ENCODE data around the gene RUSC1. TPM values are rescaled to one million over a fixed set of nuclear protein-coding genes. Genes with fewer than 3 reads are reported as not detected.
"Not testable (repeated sequence)": the region's sequence is repeated elsewhere in the genome, so short reads cannot be mapped to it uniquely, and the experiment has no call there.

RUSC1 gene
- polyA plus RNA-seq, 1 donor, result 43.7 TPM

- no CpG with 5 or more reads among the region's 44 CpGs for WGBS (ENCODE audit: insufficient coverage, low lambda C conversion rate)
- H3K27me3 ChIP-seq (ENCODE audit: control insufficient read depth, insufficient read depth, low read length), result no peaks in the 10 kb centered on the region
- H3K4me3 ChIP-seq (ENCODE audit: low read length), result peak overlapping the region; percentile 92
- H3K9me3 ChIP-seq (ENCODE audit: control insufficient read depth, low read depth, low read length), result no peaks in the 10 kb centered on the region
- peaks cover 42% of the 10 kb centered on the region for H3K4me1 ChIP-seq (ENCODE audit: control insufficient read depth, insufficient read depth, low read length)
- peaks cover 30% of the 10 kb centered on the region for H3K36me3 ChIP-seq (ENCODE audit: control insufficient read depth, insufficient read depth, low read length)
- H3K27ac ChIP-seq (ENCODE audit: low read length), result peak overlapping the region; percentile 99
- peak; percentile 95 to 98 for DNase-seq
These were observed 3.5 kb downstream of the RUSC1 start for GRCh38 chr1:155324037-155324716.

GRCh38 chr1:155324717-155325602 is 4.3 kb downstream of the RUSC1 start:
- WGBS (ENCODE audit: insufficient coverage, low lambda C conversion rate), result no CpG with 5 or more reads among the region's 59 CpGs
- H3K4me1 ChIP-seq (ENCODE audit: control insufficient read depth, insufficient read depth, low read length), result peaks cover 35% of the 10 kb centered on the region
- no peaks in the 10 kb centered on the region for H3K27me3 ChIP-seq (ENCODE audit: control insufficient read depth, insufficient read depth, low read length)
- DNase-seq, result peak in 1 of 2 donors; percentile 72
- peak overlapping the region; percentile 99 for H3K27ac ChIP-seq (ENCODE audit: low read length)
- peak overlapping the region; percentile 92 for H3K4me3 ChIP-seq (ENCODE audit: low read length)
- H3K9me3 ChIP-seq (ENCODE audit: control insufficient read depth, low read depth, low read length), result no peaks in the 10 kb centered on the region
- peaks cover 26% of the 10 kb centered on the region for H3K36me3 ChIP-seq (ENCODE audit: control insufficient read depth, insufficient read depth, low read length)

GRCh38 chr1:155325603-155325893 is 4.9 kb downstream of the RUSC1 start:
- Histone ChIP-seq H3K4me3 (ENCODE audit: low read length) (peak overlapping the region; percentile 92), H3K9me3 (ENCODE audit: control insufficient read depth, low read depth, low read length) (no peaks in the 10 kb centered on the region), H3K36me3 (ENCODE audit: control insufficient read depth, insufficient read depth, low read length) (peaks cover 32% of the 10 kb centered on the region), H3K27me3 (ENCODE audit: control insufficient read depth, insufficient read depth, low read length) (no peaks in the 10 kb centered on the region), H3K27ac (ENCODE audit: low read length) (peak overlapping the region; percentile 99), H3K4me1 (ENCODE audit: control insufficient read depth, insufficient read depth, low read length) (peaks cover 29% of the 10 kb centered on the region)
- DNase-seq, result peak in 1 of 2 donors; percentile 19
- no CpG with 5 or more reads among the region's 6 CpGs for WGBS (ENCODE audit: insufficient coverage, low lambda C conversion rate)

GRCh38 chr1:155326020-155326526 is 5.4 kb downstream of the RUSC1 start:
- Histone ChIP-seq H3K4me1 (ENCODE audit: control insufficient read depth, insufficient read depth, low read length) (peaks cover 29% of the 10 kb centered on the region), H3K4me3 (ENCODE audit: low read length) (no peak overlapping the region), H3K9me3 (ENCODE audit: control insufficient read depth, low read depth, low read length) (no peaks in the 10 kb centered on the region), H3K27me3 (ENCODE audit: control insufficient read depth, insufficient read depth, low read length) (no peaks in the 10 kb centered on the region), H3K27ac (ENCODE audit: low read length) (no peak overlapping the region), H3K36me3 (ENCODE audit: control insufficient read depth, insufficient read depth, low read length) (peaks cover 37% of the 10 kb centered on the region)
- no peak for DNase-seq
- WGBS (ENCODE audit: insufficient coverage, low lambda C conversion rate), result 83% methylated on average over 1 of the region's 6 CpGs

- no peak overlapping the region for H3K27ac ChIP-seq (ENCODE audit: low read length)
- no CpG with 5 or more reads among the region's 7 CpGs for WGBS (ENCODE audit: insufficient coverage, low lambda C conversion rate)
- H3K4me1 ChIP-seq (ENCODE audit: control insufficient read depth, insufficient read depth, low read length), result peaks cover 23% of the 10 kb centered on the region
- no peaks in the 10 kb centered on the region for H3K27me3 ChIP-seq (ENCODE audit: control insufficient read depth, insufficient read depth, low read length)
- H3K9me3 ChIP-seq (ENCODE audit: control insufficient read depth, low read depth, low read length), result no peaks in the 10 kb centered on the region
- peaks cover 42% of the 10 kb centered on the region for H3K36me3 ChIP-seq (ENCODE audit: control insufficient read depth, insufficient read depth, low read length)
- DNase-seq, result no peak
- no peak overlapping the region for H3K4me3 ChIP-seq (ENCODE audit: low read length)
These were observed 5.9 kb downstream of the RUSC1 start for GRCh38 chr1:155326631-155327037.

GRCh38 chr1:155327981-155328380 is 7.3 kb downstream of the RUSC1 start:
- no peaks in the 10 kb centered on the region for H3K9me3 ChIP-seq (ENCODE audit: control insufficient read depth, low read depth, low read length)
- H3K4me1 ChIP-seq (ENCODE audit: control insufficient read depth, insufficient read depth, low read length), result peaks cover 12% of the 10 kb centered on the region
- peaks cover 42% of the 10 kb centered on the region for H3K36me3 ChIP-seq (ENCODE audit: control insufficient read depth, insufficient read depth, low read length)
- no peak overlapping the region for H3K4me3 ChIP-seq (ENCODE audit: low read length)
- WGBS (ENCODE audit: insufficient coverage, low lambda C conversion rate), result no CpG with 5 or more reads among the region's 4 CpGs
- DNase-seq, result no peak
- no peaks in the 10 kb centered on the region for H3K27me3 ChIP-seq (ENCODE audit: control insufficient read depth, insufficient read depth, low read length)
- no peak overlapping the region for H3K27ac ChIP-seq (ENCODE audit: low read length)

GRCh38 chr1:155328856-155329255 is 8.2 kb downstream of the RUSC1 start:
- H3K4me1 ChIP-seq (ENCODE audit: control insufficient read depth, insufficient read depth, low read length), result peaks cover 12% of the 10 kb centered on the region
- DNase-seq; H3K27ac ChIP-seq (ENCODE audit: low read length); H3K9me3 ChIP-seq (ENCODE audit: control insufficient read depth, low read depth, low read length); H3K27me3 ChIP-seq (ENCODE audit: control insufficient read depth, insufficient read depth, low read length); H3K4me3 ChIP-seq (ENCODE audit: low read length): not testable (repeated sequence)
- H3K36me3 ChIP-seq (ENCODE audit: control insufficient read depth, insufficient read depth, low read length), result peaks cover 44% of the 10 kb centered on the region
- WGBS (ENCODE audit: insufficient coverage, low lambda C conversion rate), result no CpG with 5 or more reads among the region's 7 CpGs

- Histone ChIP-seq H3K36me3 (ENCODE audit: control insufficient read depth, insufficient read depth, low read length) (peaks cover 52% of the 10 kb centered on the region), H3K27ac (ENCODE audit: low read length) (no peak overlapping the region), H3K4me1 (ENCODE audit: control insufficient read depth, insufficient read depth, low read length) (peaks cover 12% of the 10 kb centered on the region)
These were observed 9.4 kb downstream of the RUSC1 start for GRCh38 chr1:155329980-155330598.

GRCh38 chr1:155334962-155335361 is 14.3 kb downstream of the RUSC1 start:
- H3K27me3 ChIP-seq (ENCODE audit: control insufficient read depth, insufficient read depth, low read length), result no peaks in the 10 kb centered on the region
- H3K36me3 ChIP-seq (ENCODE audit: control insufficient read depth, insufficient read depth, low read length), result peaks cover 55% of the 10 kb centered on the region
- 100% methylated on average over 1 of the region's 1 CpG for WGBS (ENCODE audit: insufficient coverage, low lambda C conversion rate)
- no peak for DNase-seq
- no peaks in the 10 kb centered on the region for H3K9me3 ChIP-seq (ENCODE audit: control insufficient read depth, low read depth, low read length)
- H3K4me3 ChIP-seq (ENCODE audit: low read length), result no peak overlapping the region
- no peaks in the 10 kb centered on the region for H3K4me1 ChIP-seq (ENCODE audit: control insufficient read depth, insufficient read depth, low read length)
- no peak overlapping the region for H3K27ac ChIP-seq (ENCODE audit: low read length)

More at GRCh38 chr1:155329980-155330598, 9.4 kb downstream of the RUSC1 start:
- no peaks in the 10 kb centered on the region for H3K9me3 ChIP-seq (ENCODE audit: control insufficient read depth, low read depth, low read length)
- H3K27me3 ChIP-seq (ENCODE audit: control insufficient read depth, insufficient read depth, low read length), result no peaks in the 10 kb centered on the region
- WGBS (ENCODE audit: insufficient coverage, low lambda C conversion rate), result no CpG with 5 or more reads among the region's 11 CpGs
- DNase-seq, result no peak
- no peak overlapping the region for H3K4me3 ChIP-seq (ENCODE audit: low read length)

GRCh38 chr1:155339515-155340097 is 18.9 kb downstream of the RUSC1 start:
- H3K4me3 ChIP-seq (ENCODE audit: low read length), result no peak overlapping the region
- 100% methylated on average over 1 of the region's 8 CpGs for WGBS (ENCODE audit: insufficient coverage, low lambda C conversion rate)
- H3K4me1 ChIP-seq (ENCODE audit: control insufficient read depth, insufficient read depth, low read length), result no peaks in the 10 kb centered on the region
- no peak overlapping the region for H3K27ac ChIP-seq (ENCODE audit: low read length)
- H3K36me3 ChIP-seq (ENCODE audit: control insufficient read depth, insufficient read depth, low read length), result peaks cover 68% of the 10 kb centered on the region
- DNase-seq, result peak in 1 of 2 donors; percentile 12
- no peaks in the 10 kb centered on the region for H3K27me3 ChIP-seq (ENCODE audit: control insufficient read depth, insufficient read depth, low read length)
- no peaks in the 10 kb centered on the region for H3K9me3 ChIP-seq (ENCODE audit: control insufficient read depth, low read depth, low read length)
